ENCODE measurements around the gene UBR1.
"Not testable (repeated sequence)": the region's sequence is repeated elsewhere in the genome, so short reads cannot be mapped to it uniquely, and the experiment has no call there.

Gene UBR1

GRCh38 chr15:43048935-43049334, 56.9 kb downstream of the UBR1 start:
- no peak for DNase-seq

GRCh38 chr15:43046484-43046883, 59.4 kb downstream of the UBR1 start:
- DNase-seq: no peak

- no peak for DNase-seq
These were observed 63.0 kb downstream of the UBR1 start for GRCh38 chr15:43042885-43043284.

GRCh38 chr15:43041085-43041484, 64.8 kb downstream of the UBR1 start:
- not testable (repeated sequence) for DNase-seq

- DNase-seq: not testable (repeated sequence)
These were observed 70.6 kb downstream of the UBR1 start for GRCh38 chr15:43035240-43035639.

GRCh38 chr15:43029476-43029875, 76.4 kb downstream of the UBR1 start:
- no peak for DNase-seq

- DNase-seq: no peak
These were observed 80.7 kb downstream of the UBR1 start for GRCh38 chr15:43025150-43025549.

GRCh38 chr15:43014671-43015070, 91.2 kb downstream of the UBR1 start:
- not testable (repeated sequence) for DNase-seq

GRCh38 chr15:43009206-43009605, 96.6 kb downstream of the UBR1 start:
- DNase-seq: no peak

GRCh38 chr15:43008150-43008549, 97.7 kb downstream of the UBR1 start:
- no peak for DNase-seq

- DNase-seq: no peak
These were observed 98.3 kb downstream of the UBR1 start for GRCh38 chr15:43007551-43007950.

- DNase-seq: no peak
These were observed 98.8 kb downstream of the UBR1 start for GRCh38 chr15:43006991-43007390.

- DNase-seq: not testable (repeated sequence)
These were observed 100.8 kb downstream of the UBR1 start for GRCh38 chr15:43004886-43005595.

GRCh38 chr15:42999201-42999779, 106.5 kb downstream of the UBR1 start:
- DNase-seq: no peak

GRCh38 chr15:42996871-42997270, 109.0 kb downstream of the UBR1 start:
- no peak for DNase-seq

- DNase-seq: no peak
These were observed 111.3 kb downstream of the UBR1 start for GRCh38 chr15:42994546-42994945.

GRCh38 chr15:42992626-42993025, 113.2 kb downstream of the UBR1 start:
- DNase-seq: no peak

GRCh38 chr15:42986693-42987342, 119.0 kb downstream of the UBR1 start:
- no peak for DNase-seq

GRCh38 chr15:42984493-42985034, 121.3 kb downstream of the UBR1 start:
- DNase-seq: no peak

GRCh38 chr15:42979113-42979512, 126.7 kb downstream of the UBR1 start:
- not testable (repeated sequence) for DNase-seq

- no peak for DNase-seq
These were observed 131.5 kb downstream of the UBR1 start for GRCh38 chr15:42974202-42974862.

GRCh38 chr15:42973114-42973513, 132.7 kb downstream of the UBR1 start:
- DNase-seq: no peak

- no peak for DNase-seq
These were observed 134.0 kb downstream of the UBR1 start for GRCh38 chr15:42971830-42972229.

Data from central memory CD4-positive, alpha-beta T cell (primary cell).